Parathyroid adenoma (tissue), 2 donors: ENCODE data around the gene KYNU.
"Not testable (repeated sequence)": the region's sequence is repeated elsewhere in the genome, so short reads cannot be mapped to it uniquely, and the experiment has no call there.

ENCODE experiments used
- H2AFZ ChIP-seq: fragments of 300-600 bp; sonication (generic); one replicate; pipeline ENCODE4 v1.7.0; 2017; ENCODE audit warnings: antibody characterized with exemption, mild to moderate bottlenecking
- H3K27ac ChIP-seq: fragments of 300-600 bp; sonication (generic); one replicate; pipeline ENCODE4 v1.7.0; 2017
- H3K27me3 ChIP-seq: fragments of 300-600 bp; sonication (generic); one replicate; pipeline ENCODE4 v1.7.0; 2017; ENCODE audit warnings: low read length; ENCODE audit not compliant: control insufficient read depth, insufficient read depth
- H3K36me3 ChIP-seq: fragments of 300-600 bp; sonication (generic); one replicate; pipeline ENCODE4 v1.7.0; 2017; ENCODE audit warnings: low read length; ENCODE audit not compliant: control insufficient read depth, insufficient read depth
- H3K4me1 ChIP-seq: fragments of 300-600 bp; sonication (generic); one replicate; pipeline ENCODE4 v1.7.0; 2017; ENCODE audit warnings: control low read depth
- H3K4me2 ChIP-seq: fragments of 300-600 bp; sonication (generic); one replicate; pipeline ENCODE4 v1.7.0; 2017; ENCODE audit warnings: low read length
- H3K4me3 ChIP-seq: fragments of 300-600 bp; sonication (generic); one replicate; pipeline ENCODE4 v1.7.0; 2017; ENCODE audit warnings: low read depth, low read length
- H3K79me2 ChIP-seq: fragments of 300-600 bp; sonication (generic); one replicate; pipeline ENCODE4 v1.7.0; 2017; ENCODE audit warnings: control low read depth
- H3K9ac ChIP-seq: fragments of 300-600 bp; sonication (generic); one replicate; pipeline ENCODE4 v1.7.0; 2017; ENCODE audit warnings: mild to moderate bottlenecking
- H3K9me3 ChIP-seq: fragments of 300-600 bp; sonication (generic); one replicate; pipeline ENCODE4 v1.7.0; 2017; ENCODE audit warnings: low read length; ENCODE audit not compliant: control insufficient read depth
- TF ChIP-seq, protein P1 (sequence below): fragments of 300-600 bp; sonication (generic); IDR thresholded peaks from one replicate; pipeline ENCODE4 v1.7.0; 2017; ENCODE audit warnings: antibody characterized with exemption, mild to moderate bottlenecking
- donor health status: primary hyperparathyroidism.

KYNU gene

DNA sequence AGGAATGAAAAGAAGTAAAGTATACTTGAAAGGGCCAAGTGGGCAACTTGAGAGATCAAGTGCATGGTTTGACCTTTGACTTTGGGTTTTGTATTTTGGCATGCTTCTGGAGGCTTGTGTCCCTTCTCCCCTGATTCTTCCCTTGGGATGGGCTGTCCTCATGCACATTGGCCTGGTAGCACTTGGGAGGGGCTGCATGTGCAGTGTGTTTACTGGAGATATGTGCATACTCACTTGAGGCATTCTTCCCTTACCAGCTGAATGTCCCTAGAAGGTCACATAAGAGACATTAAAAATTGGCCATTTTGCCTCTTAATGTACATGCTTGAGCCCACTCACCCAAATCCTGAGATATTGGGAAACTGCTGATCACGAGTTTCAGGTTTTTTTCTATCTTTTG, 65.2 kb downstream of the KYNU start:
- Histone ChIP-seq H3K36me3 (no peaks in the 10 kb centered on the region), H3K9me3 (no peaks in the 10 kb centered on the region), H2AFZ (no peak overlapping the region), H3K4me3 (no peak overlapping the region), H3K27ac (no peak overlapping the region), H3K4me2 (no peak overlapping the region), H3K79me2 (no peaks in the 10 kb centered on the region), H3K27me3 (no peaks in the 10 kb centered on the region), H3K4me1 (no peaks in the 10 kb centered on the region), H3K9ac (no peak overlapping the region)
- TF ChIP-seq, protein P1, sequence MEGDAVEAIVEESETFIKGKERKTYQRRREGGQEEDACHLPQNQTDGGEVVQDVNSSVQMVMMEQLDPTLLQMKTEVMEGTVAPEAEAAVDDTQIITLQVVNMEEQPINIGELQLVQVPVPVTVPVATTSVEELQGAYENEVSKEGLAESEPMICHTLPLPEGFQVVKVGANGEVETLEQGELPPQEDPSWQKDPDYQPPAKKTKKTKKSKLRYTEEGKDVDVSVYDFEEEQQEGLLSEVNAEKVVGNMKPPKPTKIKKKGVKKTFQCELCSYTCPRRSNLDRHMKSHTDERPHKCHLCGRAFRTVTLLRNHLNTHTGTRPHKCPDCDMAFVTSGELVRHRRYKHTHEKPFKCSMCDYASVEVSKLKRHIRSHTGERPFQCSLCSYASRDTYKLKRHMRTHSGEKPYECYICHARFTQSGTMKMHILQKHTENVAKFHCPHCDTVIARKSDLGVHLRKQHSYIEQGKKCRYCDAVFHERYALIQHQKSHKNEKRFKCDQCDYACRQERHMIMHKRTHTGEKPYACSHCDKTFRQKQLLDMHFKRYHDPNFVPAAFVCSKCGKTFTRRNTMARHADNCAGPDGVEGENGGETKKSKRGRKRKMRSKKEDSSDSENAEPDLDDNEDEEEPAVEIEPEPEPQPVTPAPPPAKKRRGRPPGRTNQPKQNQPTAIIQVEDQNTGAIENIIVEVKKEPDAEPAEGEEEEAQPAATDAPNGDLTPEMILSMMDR, result no peak

DNA sequence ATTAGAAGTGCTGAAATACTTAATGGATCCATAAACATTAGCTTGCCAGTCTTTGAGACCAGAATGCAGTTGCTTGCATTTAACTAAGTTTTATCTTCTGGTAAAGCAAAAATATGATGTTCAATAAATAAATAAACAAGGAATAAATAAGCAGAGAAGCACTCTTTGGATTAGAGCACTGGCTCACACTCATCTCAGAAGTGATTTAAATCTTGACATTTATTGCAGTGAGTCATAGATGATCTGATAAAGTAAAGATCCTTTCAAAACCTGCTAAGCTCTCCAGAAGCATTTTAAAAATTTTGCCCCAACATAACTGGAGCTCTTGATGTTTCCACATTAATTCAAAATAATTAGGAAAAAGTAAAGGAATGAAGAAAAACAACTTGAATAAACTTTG, 66.8 kb downstream of the KYNU start:
- H3K9ac ChIP-seq, result no peak overlapping the region

DNA sequence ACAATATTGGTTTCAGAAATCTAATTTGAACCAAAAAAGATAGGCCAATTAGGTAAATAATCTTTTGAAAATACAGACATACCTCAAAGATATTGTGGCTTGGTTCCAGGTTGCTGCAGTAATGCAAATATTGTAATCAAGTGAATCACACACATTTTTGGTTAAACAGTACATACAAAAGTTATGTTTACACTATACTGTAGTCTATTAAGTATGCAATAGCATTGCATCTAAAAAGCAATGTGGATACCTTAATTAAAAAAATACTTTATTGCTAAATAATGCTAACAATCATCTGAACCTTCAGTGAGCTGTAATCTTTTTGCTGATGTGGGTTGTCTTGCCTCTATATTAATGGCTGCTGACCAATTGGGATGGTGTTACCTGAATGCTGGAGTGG, 67.3 kb downstream of the KYNU start:
- Histone ChIP-seq H3K27me3 (no peaks in the 10 kb centered on the region), H3K9ac (no peak overlapping the region), H3K4me2 (no peak overlapping the region), H3K9me3 (no peaks in the 10 kb centered on the region), H3K4me1 (no peaks in the 10 kb centered on the region), H3K4me3 (no peak overlapping the region), H3K36me3 (no peaks in the 10 kb centered on the region), H2AFZ (no peak overlapping the region), H3K79me2 (no peaks in the 10 kb centered on the region), H3K27ac (no peak overlapping the region)
- TF ChIP-seq, protein P1, result no peak

More for the DNA sequence above, 66.8 kb downstream of the KYNU start:
- Histone ChIP-seq H3K27ac (no peak overlapping the region), H3K27me3 (no peaks in the 10 kb centered on the region), H3K36me3 (no peaks in the 10 kb centered on the region), H2AFZ (no peak overlapping the region), H3K4me1 (no peaks in the 10 kb centered on the region), H3K4me2 (no peak overlapping the region), H3K79me2 (no peaks in the 10 kb centered on the region), H3K4me3 (no peak overlapping the region), H3K9me3 (no peaks in the 10 kb centered on the region)
- TF ChIP-seq, protein P1, result no peak

GRCh38 chr2:142946941-142947340, 69.5 kb downstream of the KYNU start:
- Histone ChIP-seq H3K9ac (no peak overlapping the region), H3K9me3 (no peaks in the 10 kb centered on the region), H3K36me3 (no peaks in the 10 kb centered on the region), H3K27ac (no peak overlapping the region), H3K27me3 (no peaks in the 10 kb centered on the region), H3K4me1 (no peaks in the 10 kb centered on the region), H3K79me2 (no peaks in the 10 kb centered on the region), H2AFZ (no peak overlapping the region), H3K4me3 (no peak overlapping the region), H3K4me2 (no peak overlapping the region)
- TF ChIP-seq, protein P1, result no peak

- not testable (repeated sequence) for H3K4me2 ChIP-seq, H3K9me3 ChIP-seq, H2AFZ ChIP-seq, H3K36me3 ChIP-seq, H3K4me1 ChIP-seq, H3K9ac ChIP-seq, H3K27me3 ChIP-seq, H3K4me3 ChIP-seq, H3K27ac ChIP-seq, H3K79me2 ChIP-seq
These were observed 71.3 kb downstream of the KYNU start for GRCh38 chr2:142948723-142949122.

GRCh38 chr2:142950323-142950722, 72.9 kb downstream of the KYNU start:
- not testable (repeated sequence) for H2AFZ ChIP-seq, H3K9me3 ChIP-seq, H3K4me2 ChIP-seq, H3K9ac ChIP-seq, H3K27me3 ChIP-seq, H3K36me3 ChIP-seq, H3K27ac ChIP-seq, H3K79me2 ChIP-seq, H3K4me1 ChIP-seq, H3K4me3 ChIP-seq
